ENCODE results near the gene STMN3.

DNA sequence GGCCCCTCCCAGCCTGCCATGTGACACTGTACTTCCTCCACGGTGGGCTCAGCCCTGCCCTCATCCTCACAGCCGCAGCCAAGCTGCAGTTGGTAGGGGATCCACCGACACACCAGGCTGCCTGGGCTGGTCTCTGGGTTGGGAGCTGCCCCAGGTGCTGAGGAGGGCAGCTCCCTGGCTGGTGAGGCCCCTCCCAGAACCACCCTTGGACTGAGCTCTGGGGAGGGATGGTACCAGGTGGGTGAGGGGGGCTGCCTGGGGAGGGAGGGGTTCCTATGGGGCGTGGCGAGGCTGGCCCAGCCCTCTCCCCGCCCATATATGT, 43.0 kb upstream of the STMN3 start:
- TF ChIP-seq EZH2 (IDR thresholded peaks at IDR 0.05), result no peak
- TF ChIP-seq POLR2AphosphoS5 (IDR thresholded peaks at IDR 0.05; ENCODE audit: borderline replicate concordance, low read depth, low read length), result no peak; the same call in 1 of the 2 replicates

Measured in SK-N-MC (cell line).